Progenitor cell of endocrine pancreas (in vitro differentiated cells): ENCODE results near the gene ZNF608. TPM values are rescaled to one million over a fixed set of nuclear protein-coding genes. Genes with fewer than 3 reads are reported as not detected.

ENCODE experiments used
- DNase-seq: peaks from one replicate; pipeline ENCODE4 v3.0.0; 2021; ENCODE audit warnings: low spot score; ENCODE audit not compliant: unreplicated experiment
- H3K27ac Mint-ChIP-seq: 2 replicates; pipeline ENCODE4 v1.8.0; 2021; ENCODE audit warnings: mild to moderate bottlenecking, moderate library complexity, mixed read lengths
- H3K27me3 Mint-ChIP-seq: 2 replicates; pipeline ENCODE4 v1.8.0; 2021; ENCODE audit warnings: mixed read lengths
- H3K36me3 Mint-ChIP-seq: 2 replicates; pipeline ENCODE4 v1.8.0; 2022; ENCODE audit warnings: mixed read lengths; ENCODE audit not compliant: insufficient read depth
- H3K4me1 Mint-ChIP-seq: 2 replicates; pipeline ENCODE4 v1.8.0; 2021; ENCODE audit warnings: low read depth, mixed read lengths
- H3K4me3 Mint-ChIP-seq: 2 replicates; pipeline ENCODE4 v1.8.0; 2021; ENCODE audit warnings: low read depth, mild to moderate bottlenecking, moderate library complexity, mixed read lengths
- H3K9me3 Mint-ChIP-seq: 2 replicates; pipeline ENCODE4 v1.8.0; 2021; ENCODE audit warnings: low read depth, mixed read lengths
- CTCF ChIP-seq: fragments of 200-600 bp; sonication (generic); IDR thresholded peaks from one replicate; pipeline ENCODE4 v1.5.0; 2021; ENCODE audit warnings: antibody characterized with exemption, mild to moderate bottlenecking; ENCODE audit not compliant: unreplicated experiment
- total RNA-seq: library from RNA; stranded (reverse); gene quantifications from 2 replicates; pipeline ENCODE4 v1.2.1, GENCODE V29; 2021

Gene ZNF608
- total RNA-seq, 1 donor from 2014 or later = 148 TPM

- H3K9me3 Mint-ChIP-seq = no peaks in the 10 kb centered on the region
- peaks cover 3% of the 10 kb centered on the region for H3K36me3 Mint-ChIP-seq
- H3K27me3 Mint-ChIP-seq = no peaks in the 10 kb centered on the region
- DNase-seq = no peak
- peaks cover 31% of the 10 kb centered on the region for H3K4me1 Mint-ChIP-seq
- TF ChIP-seq CTCF = no peak
- H3K27ac Mint-ChIP-seq = no peak overlapping the region
- H3K4me3 Mint-ChIP-seq = no peak overlapping the region
These were observed 2.8 kb downstream of the ZNF608 start for GRCh38 chr5:124743602-124744169.

- Mint-ChIP-seq H3K27me3 (no peaks in the 10 kb centered on the region), H3K4me3 (no peak overlapping the region), H3K27ac (no peak overlapping the region), H3K4me1 (peaks cover 37% of the 10 kb centered on the region), H3K36me3 (peaks cover 3% of the 10 kb centered on the region), H3K9me3 (no peaks in the 10 kb centered on the region)
- TF ChIP-seq CTCF = no peak
- no peak for DNase-seq
These were observed 3.3 kb downstream of the ZNF608 start for GRCh38 chr5:124742983-124743601.

- Mint-ChIP-seq H3K4me1 (peaks cover 42% of the 10 kb centered on the region), H3K4me3 (no peak overlapping the region), H3K27ac (no peak overlapping the region), H3K27me3 (no peaks in the 10 kb centered on the region), H3K9me3 (no peaks in the 10 kb centered on the region), H3K36me3 (peaks cover 3% of the 10 kb centered on the region)
- no peak for DNase-seq
- no peak for TF ChIP-seq CTCF
These were observed 3.9 kb downstream of the ZNF608 start for GRCh38 chr5:124742521-124742920.

- H3K27ac Mint-ChIP-seq = no peak overlapping the region
- no peak overlapping the region for H3K4me3 Mint-ChIP-seq
- H3K36me3 Mint-ChIP-seq = peaks cover 3% of the 10 kb centered on the region
- no peak for TF ChIP-seq CTCF
- DNase-seq = no peak
- H3K9me3 Mint-ChIP-seq = no peaks in the 10 kb centered on the region
- H3K4me1 Mint-ChIP-seq = peaks cover 47% of the 10 kb centered on the region
- H3K27me3 Mint-ChIP-seq = no peaks in the 10 kb centered on the region
These were observed 4.5 kb downstream of the ZNF608 start for GRCh38 chr5:124741711-124742496.

- no peak for TF ChIP-seq CTCF
- H3K9me3 Mint-ChIP-seq = no peaks in the 10 kb centered on the region
- H3K27me3 Mint-ChIP-seq = no peaks in the 10 kb centered on the region
- no peak overlapping the region for H3K4me3 Mint-ChIP-seq
- H3K27ac Mint-ChIP-seq = peak overlapping the region; percentile 33
- H3K36me3 Mint-ChIP-seq = peaks cover 3% of the 10 kb centered on the region
- no peak for DNase-seq
- H3K4me1 Mint-ChIP-seq = peaks cover 55% of the 10 kb centered on the region
These were observed 5.4 kb downstream of the ZNF608 start for GRCh38 chr5:124740991-124741583.
